ENCODE results near the gene TTC39A.
A peak's percentile ranks its signal among the peaks of the same experiment; 100 is the strongest.

Gene TTC39A

GRCh38 chr1:51283979-51284378, 46.4 kb downstream of the TTC39A start:
- TF ChIP-seq, protein P1, sequence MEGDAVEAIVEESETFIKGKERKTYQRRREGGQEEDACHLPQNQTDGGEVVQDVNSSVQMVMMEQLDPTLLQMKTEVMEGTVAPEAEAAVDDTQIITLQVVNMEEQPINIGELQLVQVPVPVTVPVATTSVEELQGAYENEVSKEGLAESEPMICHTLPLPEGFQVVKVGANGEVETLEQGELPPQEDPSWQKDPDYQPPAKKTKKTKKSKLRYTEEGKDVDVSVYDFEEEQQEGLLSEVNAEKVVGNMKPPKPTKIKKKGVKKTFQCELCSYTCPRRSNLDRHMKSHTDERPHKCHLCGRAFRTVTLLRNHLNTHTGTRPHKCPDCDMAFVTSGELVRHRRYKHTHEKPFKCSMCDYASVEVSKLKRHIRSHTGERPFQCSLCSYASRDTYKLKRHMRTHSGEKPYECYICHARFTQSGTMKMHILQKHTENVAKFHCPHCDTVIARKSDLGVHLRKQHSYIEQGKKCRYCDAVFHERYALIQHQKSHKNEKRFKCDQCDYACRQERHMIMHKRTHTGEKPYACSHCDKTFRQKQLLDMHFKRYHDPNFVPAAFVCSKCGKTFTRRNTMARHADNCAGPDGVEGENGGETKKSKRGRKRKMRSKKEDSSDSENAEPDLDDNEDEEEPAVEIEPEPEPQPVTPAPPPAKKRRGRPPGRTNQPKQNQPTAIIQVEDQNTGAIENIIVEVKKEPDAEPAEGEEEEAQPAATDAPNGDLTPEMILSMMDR (IDR thresholded peaks at IDR 0.05; ENCODE audit: unreplicated experiment in 3 of 3), result no peak
- Mint-ChIP-seq H3K36me3 (ENCODE audit: low read depth) (peaks cover 4% of the 10 kb centered on the region), H3K4me1 (peaks cover 24% of the 10 kb centered on the region), H3K4me3 (peak overlapping the region in 1 of 3 experiments; percentile 45), H3K27ac (peak overlapping the region; percentile 47 to 92 (median 85)), H3K27me3 (ENCODE audit: low read depth) (no peaks in the 10 kb centered on the region), H3K9me3 (no peaks in the 10 kb centered on the region)

GRCh38 chr1:51282605-51283004, 47.8 kb downstream of the TTC39A start:
- Mint-ChIP-seq H3K9me3 (no peaks in the 10 kb centered on the region), H3K27ac (peak overlapping the region in 2 of 3 experiments; percentile 38 to 53), H3K36me3 (ENCODE audit: low read depth) (peaks cover 8% of the 10 kb centered on the region), H3K4me3 (no peak overlapping the region), H3K4me1 (peaks cover 24% of the 10 kb centered on the region), H3K27me3 (ENCODE audit: low read depth) (no peaks in the 10 kb centered on the region)
- TF ChIP-seq, protein P1 (IDR thresholded peaks at IDR 0.05; ENCODE audit: unreplicated experiment in 3 of 3), result no peak

DNA sequence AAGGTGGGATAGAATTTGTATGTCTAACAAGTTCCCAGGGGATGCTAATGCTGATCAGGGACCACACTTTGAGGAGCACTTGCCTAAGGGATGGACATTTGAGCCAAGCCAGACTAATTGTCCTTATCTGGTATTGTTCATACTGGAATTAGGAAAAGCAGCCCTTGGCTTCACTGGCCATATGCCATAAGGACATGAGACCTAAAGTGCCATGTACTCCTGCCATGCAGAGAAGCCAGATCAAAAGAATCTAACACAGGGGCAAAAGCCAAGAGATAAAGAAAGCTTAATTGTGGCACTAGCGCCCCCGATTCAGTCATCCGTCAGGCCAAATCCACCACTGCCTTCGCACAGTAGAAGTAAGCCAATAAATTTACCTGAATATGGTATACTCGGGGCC, 48.6 kb downstream of the TTC39A start:
- Mint-ChIP-seq H3K36me3 (ENCODE audit: low read depth) (peaks cover 8% of the 10 kb centered on the region), H3K4me1 (peaks cover 24% of the 10 kb centered on the region), H3K27me3 (ENCODE audit: low read depth) (no peaks in the 10 kb centered on the region), H3K4me3 (no peak overlapping the region), H3K9me3 (no peaks in the 10 kb centered on the region), H3K27ac (no peak overlapping the region)
- TF ChIP-seq, protein P1 (IDR thresholded peaks at IDR 0.05; ENCODE audit: unreplicated experiment in 3 of 3), result no peak

GRCh38 chr1:51280321-51280978, 49.9 kb downstream of the TTC39A start:
- TF ChIP-seq, protein P1 (IDR thresholded peaks at IDR 0.05; ENCODE audit: unreplicated experiment in 3 of 3), result no peak
- H3K4me3 Mint-ChIP-seq, result no peak overlapping the region
- H3K27me3 Mint-ChIP-seq (ENCODE audit: low read depth), result no peaks in the 10 kb centered on the region
- peaks cover 24% of the 10 kb centered on the region for H3K4me1 Mint-ChIP-seq
- H3K27ac Mint-ChIP-seq, result no peak overlapping the region
- H3K9me3 Mint-ChIP-seq, result no peaks in the 10 kb centered on the region
- peaks cover 9% of the 10 kb centered on the region for H3K36me3 Mint-ChIP-seq (ENCODE audit: low read depth)

DNA sequence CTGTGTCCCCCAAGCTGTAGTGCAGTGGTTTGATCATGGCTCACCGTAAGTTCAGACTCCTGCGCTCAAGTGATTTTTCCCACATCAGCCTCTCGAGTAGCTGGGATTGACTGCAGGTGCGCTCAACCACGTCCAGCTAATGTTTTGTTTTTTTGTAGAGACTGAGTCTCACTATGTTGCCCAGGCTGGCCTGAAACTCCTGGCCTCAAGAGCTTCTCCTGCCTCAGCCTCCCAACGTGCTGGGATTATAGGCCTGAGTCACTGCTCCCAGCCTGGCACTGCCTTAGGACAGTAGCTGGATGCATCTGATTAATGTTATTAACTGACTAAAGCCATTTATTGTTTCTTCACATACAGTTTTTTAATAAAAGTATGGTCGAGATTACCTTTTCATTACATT, 54.1 kb downstream of the TTC39A start:
- Mint-ChIP-seq H3K4me3 (no peak overlapping the region), H3K27me3 (ENCODE audit: low read depth) (no peaks in the 10 kb centered on the region), H3K4me1 (peaks cover 7% of the 10 kb centered on the region), H3K36me3 (ENCODE audit: low read depth) (peaks cover 30% of the 10 kb centered on the region), H3K27ac (peak overlapping the region in 1 of 3 experiments; percentile 66), H3K9me3 (no peaks in the 10 kb centered on the region)
- TF ChIP-seq, protein P1 (IDR thresholded peaks at IDR 0.05; ENCODE audit: unreplicated experiment in 3 of 3), result no peak

GRCh38 chr1:51274676-51275075, 55.7 kb downstream of the TTC39A start:
- peaks cover 42% of the 10 kb centered on the region for H3K36me3 Mint-ChIP-seq (ENCODE audit: low read depth)
- no peaks in the 10 kb centered on the region for H3K27me3 Mint-ChIP-seq (ENCODE audit: low read depth)
- no peaks in the 10 kb centered on the region for H3K9me3 Mint-ChIP-seq
- no peak overlapping the region for H3K4me3 Mint-ChIP-seq
- no peaks in the 10 kb centered on the region for H3K4me1 Mint-ChIP-seq
- TF ChIP-seq, protein P1 (IDR thresholded peaks at IDR 0.05; ENCODE audit: unreplicated experiment in 3 of 3), result no peak
- no peak overlapping the region for H3K27ac Mint-ChIP-seq
